ENCODE data around the gene SRD5A1.

SRD5A1 gene

GRCh38 chr5:6713274-6714225 lies 80.3 kb downstream of the SRD5A1 start, which contains the start of gene TENT4A:
Gene TENT4A (plus strand): TSS chr5:6713432. CDS start chr5:6713984, 552 bp downstream.
- DNase-seq (ENCODE audit: low read depth in 2 of 2) = peak; percentile 15 to 95

DNA sequence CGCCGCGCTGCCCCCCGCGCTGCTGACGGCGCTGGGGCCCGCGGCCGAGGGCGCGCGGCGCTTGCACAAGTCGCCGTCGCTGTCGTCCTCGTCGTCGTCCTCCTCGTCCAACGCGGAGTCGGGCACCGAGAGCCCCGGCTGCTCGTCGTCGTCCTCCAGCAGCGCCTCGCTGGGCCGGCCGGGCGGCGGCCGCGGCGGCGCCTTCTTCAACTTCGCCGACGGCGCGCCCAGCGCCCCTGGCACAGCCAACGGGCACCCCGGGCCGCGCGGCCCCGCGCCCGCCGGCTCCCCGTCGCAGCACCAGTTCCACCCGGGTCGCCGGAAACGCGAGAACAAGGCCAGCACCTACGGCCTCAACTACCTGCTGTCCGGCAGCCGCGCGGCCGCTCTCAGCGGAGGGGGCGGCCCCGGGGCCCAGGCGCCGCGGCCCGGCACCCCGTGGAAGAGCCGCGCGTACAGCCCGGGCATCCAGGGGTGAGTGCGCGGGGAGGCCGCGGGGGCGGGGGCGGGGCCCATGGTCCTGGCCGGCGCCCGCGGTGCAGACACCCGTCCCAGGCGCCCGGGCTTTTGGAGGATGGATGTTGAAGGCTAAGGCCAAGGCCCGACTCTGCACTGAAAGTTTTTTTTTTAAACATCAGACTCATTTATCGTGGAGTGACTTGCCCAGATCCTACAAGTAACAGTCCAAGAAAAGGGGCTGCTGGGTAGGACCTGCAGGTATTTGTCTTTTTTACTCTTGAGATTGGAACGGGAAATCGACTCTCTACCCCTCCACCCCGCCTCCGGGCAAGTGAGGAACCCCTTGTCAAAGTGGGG lies 81.2 kb downstream of the SRD5A1 start:
- peak in 1 of 2 donors; percentile 31 for DNase-seq (ENCODE audit: low read depth in 2 of 2)

DNA sequence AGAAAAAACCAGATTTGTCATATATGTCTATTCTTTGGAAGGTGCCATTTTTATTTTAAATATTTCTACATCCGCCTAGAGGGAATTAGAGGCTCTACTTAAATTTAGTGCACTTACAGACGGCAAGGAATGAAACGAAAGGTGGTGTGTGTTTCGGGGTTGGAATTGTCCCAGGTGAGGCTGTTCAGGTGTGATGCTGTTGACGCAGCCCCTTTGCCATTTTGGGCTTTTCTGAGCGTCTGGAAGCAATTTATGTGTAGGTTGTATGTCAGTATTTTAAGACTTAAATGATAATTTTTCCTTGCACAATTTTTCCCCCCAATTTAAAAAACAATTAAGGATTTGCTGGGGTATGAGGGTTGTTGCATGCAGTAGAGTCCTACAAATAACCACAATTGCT lies 82.0 kb downstream of the SRD5A1 start:
- no peak for DNase-seq (ENCODE audit: low read depth in 2 of 2)

DNA sequence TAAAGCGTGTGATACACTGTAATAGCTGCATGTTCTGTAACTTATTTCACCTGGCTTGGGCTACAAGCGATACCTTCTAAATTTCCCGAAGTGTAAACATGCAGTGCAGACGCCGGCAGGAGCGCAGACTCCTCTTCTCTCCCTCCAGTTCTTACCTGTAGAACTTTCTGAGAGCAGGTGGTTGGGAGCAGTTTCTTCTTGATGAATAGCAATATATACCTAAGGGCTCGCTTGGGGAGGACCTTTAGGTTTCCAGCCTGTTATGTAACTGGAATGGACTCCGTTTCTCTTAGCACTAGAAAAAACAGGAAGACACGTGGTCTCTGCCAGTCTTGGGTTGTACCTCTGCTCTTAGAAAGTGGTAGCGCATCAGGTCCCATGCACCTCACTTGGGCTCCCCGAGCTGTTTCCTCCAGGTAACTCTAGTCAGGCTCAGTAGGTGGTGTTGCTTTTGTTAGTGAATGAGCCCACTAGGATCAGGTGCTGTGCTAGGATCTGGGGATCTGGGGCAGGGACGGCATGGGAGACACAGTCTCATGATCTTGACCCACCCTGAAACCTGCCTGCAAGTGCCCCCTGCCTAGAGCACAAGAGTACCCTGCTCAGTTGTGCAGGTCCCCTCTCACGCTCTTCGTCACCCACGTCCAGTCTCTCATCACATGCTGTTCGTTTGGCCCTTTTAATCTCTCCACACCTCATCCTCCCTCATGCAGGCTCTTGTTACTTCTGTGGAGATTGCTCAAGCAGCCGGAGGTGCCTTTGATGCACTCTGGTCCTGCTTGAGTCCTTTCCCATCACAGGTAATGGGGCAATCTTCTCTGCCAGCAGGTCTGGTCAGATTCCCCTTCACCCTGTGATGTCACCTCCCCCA lies 82.8 kb downstream of the SRD5A1 start:
- no peak for DNase-seq (ENCODE audit: low read depth in 2 of 2)

- DNase-seq (ENCODE audit: low read depth in 2 of 2) = no peak
Observed at GRCh38 chr5:6716629-6717149, 83.4 kb downstream of the SRD5A1 start.

DNA sequence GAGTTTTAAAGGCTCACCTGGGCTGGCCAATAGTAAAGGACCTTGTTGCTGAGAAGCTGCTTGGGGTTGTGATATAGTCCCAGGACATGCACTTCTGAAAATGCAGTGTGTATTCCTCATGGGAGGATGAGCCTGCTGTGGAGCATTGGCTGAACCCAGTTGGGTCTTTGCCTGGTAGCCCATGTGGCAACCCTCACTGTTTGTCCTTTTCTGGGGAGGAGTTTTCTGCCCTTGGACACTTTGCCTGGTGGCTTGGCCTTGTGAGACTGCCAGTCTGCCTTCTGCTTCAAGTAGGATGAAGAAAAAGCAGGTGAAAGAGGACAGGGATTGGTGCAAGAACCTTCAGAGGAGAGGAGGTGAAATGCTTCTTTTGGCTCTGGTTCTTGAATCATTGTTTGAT lies 84.0 kb downstream of the SRD5A1 start:
- DNase-seq (ENCODE audit: low read depth in 2 of 2) = no peak

DNA sequence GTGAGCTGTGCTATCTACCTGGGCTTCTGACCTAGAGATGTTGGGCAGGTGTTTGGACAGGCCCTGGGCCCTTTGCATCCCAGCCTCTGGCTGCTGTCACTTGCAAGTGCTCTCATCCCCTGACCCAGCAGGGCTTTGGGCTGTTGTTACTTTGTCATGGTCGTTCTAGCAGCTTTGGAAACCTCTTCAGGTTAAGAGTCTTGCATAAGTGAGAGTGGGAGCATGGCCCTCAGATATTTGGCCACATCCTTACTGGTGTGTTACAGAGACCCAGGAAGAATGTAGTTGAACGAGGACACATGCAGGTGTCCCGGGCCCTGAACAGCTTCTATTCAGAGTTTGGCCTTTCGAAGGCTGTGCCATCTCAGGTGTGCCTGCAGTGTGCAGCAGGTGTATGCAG lies 84.4 kb downstream of the SRD5A1 start:
- no peak for DNase-seq (ENCODE audit: low read depth in 2 of 2)

GRCh38 chr5:6718161-6718681 lies 85.0 kb downstream of the SRD5A1 start:
- DNase-seq (ENCODE audit: low read depth in 2 of 2) = no peak

GRCh38 chr5:6718718-6719117 lies 85.5 kb downstream of the SRD5A1 start:
- DNase-seq (ENCODE audit: low read depth in 2 of 2) = no peak

- DNase-seq (ENCODE audit: low read depth in 2 of 2) = no peak
Observed at GRCh38 chr5:6719417-6719816, 86.2 kb downstream of the SRD5A1 start.

- DNase-seq (ENCODE audit: low read depth in 2 of 2) = no peak
Observed at GRCh38 chr5:6719896-6720560, 86.8 kb downstream of the SRD5A1 start.

DNA sequence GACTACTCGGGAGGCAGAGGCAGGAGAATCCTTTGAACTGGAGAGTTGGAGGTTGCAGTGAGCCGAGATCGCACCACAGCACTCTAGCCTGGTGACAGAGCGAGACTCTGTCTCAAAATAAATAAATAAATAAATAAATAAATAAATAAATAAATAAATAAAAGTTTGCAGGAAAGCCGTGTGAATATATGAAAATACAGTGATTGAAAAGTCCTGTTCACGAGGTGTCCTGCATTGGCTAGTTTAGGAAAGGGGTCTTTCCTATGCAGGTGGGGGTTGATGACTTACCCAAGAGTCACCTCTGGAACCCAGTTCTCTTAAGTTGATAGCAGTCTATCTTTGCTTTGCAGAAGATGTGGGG lies 87.3 kb downstream of the SRD5A1 start:
- DNase-seq (ENCODE audit: low read depth in 2 of 2) = no peak

DNA sequence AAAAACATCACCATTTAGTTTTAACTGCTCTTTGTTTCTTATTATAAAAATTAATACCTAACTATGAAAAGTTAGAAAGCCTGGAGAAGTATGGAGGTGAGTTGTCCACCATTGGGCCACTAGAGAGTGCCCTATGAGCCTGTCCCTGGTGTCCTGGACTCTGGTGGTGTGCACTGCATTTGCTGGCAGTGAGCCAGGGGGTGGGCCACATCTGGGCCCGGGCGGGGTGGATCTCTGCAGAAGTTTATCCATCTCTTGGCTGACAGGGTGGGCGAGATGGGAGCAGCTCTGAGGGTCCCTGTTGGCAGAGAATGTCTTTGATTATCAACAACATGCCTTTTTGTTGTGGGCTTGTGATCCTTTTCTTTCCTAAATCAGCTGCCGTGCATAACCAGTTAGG lies 88.2 kb downstream of the SRD5A1 start:
- DNase-seq (ENCODE audit: low read depth in 2 of 2) = no peak

DNA sequence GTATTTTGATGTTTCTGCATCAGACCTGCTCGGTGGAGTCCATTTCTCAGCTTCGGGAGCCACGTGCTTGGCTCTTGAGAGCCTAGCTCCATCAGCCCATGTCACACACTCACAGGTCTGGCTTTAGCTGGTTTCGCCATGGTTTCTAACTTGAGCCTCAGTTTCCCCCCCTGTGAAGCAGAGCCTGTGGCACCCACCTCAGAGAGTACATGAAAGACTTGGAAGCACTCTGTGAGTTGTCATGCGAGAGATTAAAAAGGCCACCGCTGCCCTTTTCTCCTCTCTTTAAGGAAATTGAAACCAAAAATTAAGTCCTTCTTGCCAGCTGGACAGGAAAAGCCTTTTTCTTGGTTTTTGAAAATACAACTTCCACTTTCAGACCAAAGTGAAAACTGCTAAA lies 88.8 kb downstream of the SRD5A1 start:
- DNase-seq (ENCODE audit: low read depth in 2 of 2) = no peak

- DNase-seq (ENCODE audit: low read depth in 2 of 2) = no peak
Observed at GRCh38 chr5:6723122-6723815, 90.0 kb downstream of the SRD5A1 start.

GRCh38 chr5:6723816-6724300 lies 90.6 kb downstream of the SRD5A1 start:
- DNase-seq (ENCODE audit: low read depth in 2 of 2) = no peak

All from stimulated activated CD4-positive, alpha-beta T cell treated with anti-CD3 and anti-CD28 coated beads, Interleukin-1b, Interleukin-23, amount 100 ng/mL, for 4 hours (primary cell).